Astrocyte of the spinal cord (primary cell): ENCODE data around the gene NOL12.

Experiments
- DNase-seq: peaks from one replicate; pipeline ENCODE4 v3.0.0; 2011; ENCODE audit warnings: low read depth, low spot score
- H3K4me3 ChIP-seq: 2 replicates; pipeline ENCODE4 v1.5.1; 2011; ENCODE audit warnings: low read depth, mild to moderate bottlenecking, low read length, moderate library complexity
- in situ Hi-C: cut with HindIII; loops from 2 replicates; pipeline ENCODE4 v1.10.0; 2017; ENCODE audit warnings: low sequenced_read_pairs
- TF ChIP-seq, protein P1 (sequence below): IDR thresholded peaks from 2 replicates; pipeline ENCODE4 v1.5.1; 2012; ENCODE audit warnings: low read depth, mild to moderate bottlenecking, low read length, inconsistent platforms

Gene NOL12

DNA sequence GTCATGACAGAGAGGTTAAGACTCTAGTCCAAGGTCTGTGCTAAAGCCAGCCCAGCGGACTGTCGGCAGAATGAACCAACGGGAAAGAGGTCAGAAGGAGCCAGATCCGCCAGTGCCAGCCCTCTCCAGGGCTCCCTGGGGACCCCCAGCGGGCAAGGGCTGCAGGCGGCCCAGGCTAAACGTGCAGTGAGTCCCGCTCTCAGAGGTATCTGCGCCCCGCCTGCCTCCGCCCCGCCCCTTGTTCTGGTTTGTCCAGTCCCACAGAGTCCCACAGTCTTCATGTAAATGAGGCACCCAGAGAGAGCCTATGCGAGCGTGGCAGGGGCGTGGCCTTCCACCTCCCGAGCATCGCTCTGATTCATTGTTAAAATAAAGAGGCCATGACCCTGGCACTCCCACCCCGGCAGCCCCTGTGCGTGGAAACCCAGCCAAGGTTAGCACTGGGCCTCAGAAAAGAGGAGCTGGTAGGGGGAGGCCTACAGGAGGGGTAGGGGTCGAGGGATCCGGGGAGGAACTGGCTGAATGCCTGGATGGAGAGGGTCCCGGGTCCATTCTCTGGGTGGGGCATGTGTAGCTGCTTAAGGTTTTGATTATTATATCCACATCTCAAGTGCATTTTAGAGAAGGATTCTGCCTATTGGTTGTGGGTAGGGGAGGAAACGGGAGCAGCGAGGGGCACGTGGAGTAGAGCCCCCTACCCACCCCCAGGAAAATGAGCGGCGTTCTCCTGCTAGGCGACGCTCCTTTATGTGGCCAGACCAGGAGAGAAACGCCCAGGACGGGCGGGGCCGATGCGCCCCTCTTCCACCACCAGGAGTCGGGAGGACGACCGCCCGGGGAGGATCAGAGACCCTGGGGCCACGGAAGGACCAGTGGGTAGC lies 10.8 kb downstream of the NOL12 start, which contains the start of gene TRIOBP:
Gene TRIOBP, plus strand, starts transcription at position 392 of the 881 bp plus-strand sequence. CDS start 4,318 bp downstream, outside the sequence.
- TF ChIP-seq, protein P1, sequence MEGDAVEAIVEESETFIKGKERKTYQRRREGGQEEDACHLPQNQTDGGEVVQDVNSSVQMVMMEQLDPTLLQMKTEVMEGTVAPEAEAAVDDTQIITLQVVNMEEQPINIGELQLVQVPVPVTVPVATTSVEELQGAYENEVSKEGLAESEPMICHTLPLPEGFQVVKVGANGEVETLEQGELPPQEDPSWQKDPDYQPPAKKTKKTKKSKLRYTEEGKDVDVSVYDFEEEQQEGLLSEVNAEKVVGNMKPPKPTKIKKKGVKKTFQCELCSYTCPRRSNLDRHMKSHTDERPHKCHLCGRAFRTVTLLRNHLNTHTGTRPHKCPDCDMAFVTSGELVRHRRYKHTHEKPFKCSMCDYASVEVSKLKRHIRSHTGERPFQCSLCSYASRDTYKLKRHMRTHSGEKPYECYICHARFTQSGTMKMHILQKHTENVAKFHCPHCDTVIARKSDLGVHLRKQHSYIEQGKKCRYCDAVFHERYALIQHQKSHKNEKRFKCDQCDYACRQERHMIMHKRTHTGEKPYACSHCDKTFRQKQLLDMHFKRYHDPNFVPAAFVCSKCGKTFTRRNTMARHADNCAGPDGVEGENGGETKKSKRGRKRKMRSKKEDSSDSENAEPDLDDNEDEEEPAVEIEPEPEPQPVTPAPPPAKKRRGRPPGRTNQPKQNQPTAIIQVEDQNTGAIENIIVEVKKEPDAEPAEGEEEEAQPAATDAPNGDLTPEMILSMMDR = peak; percentile 70
- in situ Hi-C loops = no loop called here
- DNase-seq = peak; percentile 95
- H3K4me3 ChIP-seq = peak within 1 kb of the TSS; percentile 46

DNA sequence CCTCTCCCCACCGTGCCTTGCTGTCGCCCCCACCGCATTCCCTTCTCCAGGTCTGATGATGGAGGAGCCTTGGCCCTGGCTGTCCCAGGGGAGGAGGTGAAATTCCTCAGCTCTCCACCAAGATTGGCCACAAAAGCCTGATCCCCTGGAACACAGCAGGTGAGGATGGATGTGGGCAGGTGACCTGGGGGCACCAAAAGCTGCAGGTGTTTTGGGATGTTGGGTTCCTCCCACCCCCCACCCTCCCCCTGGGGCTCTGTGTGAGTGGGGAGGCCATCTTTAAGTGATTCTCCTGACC lies 11.3 kb downstream of the NOL12 start:
- no peak for DNase-seq
- peak overlapping the region; percentile 46 for H3K4me3 ChIP-seq
- TF ChIP-seq, protein P1 = no peak
- in situ Hi-C loops = no loop called here

DNA sequence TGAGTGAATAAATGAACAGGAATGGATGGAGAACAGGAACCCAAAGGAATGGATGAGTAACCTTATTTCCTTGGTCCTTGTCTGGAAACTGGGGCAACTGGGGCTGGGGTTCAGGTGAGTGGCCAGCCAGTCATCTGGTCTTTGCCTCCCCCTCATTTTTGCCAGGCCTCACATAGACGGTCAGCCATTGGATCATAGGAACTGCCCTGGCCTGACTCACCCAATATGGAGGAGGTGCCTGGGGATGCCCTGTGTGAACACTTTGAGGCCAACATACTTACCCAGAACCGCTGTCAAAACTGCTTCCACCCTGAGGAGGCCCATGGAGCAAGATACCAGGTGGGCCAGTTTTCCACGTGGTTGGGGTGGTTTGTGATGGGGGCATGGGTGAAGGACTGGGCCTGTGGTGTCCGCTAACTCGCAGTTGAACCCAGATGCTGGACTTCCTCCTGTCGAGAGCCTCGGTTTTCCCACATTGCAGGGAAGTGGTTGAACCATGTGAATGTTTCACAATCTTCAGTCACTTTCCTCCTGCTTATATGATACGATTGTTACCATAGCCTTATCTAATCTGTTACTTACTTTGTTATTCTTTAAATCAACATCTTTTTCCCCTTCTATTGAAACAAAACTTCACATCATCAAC lies 15.1 kb downstream of the NOL12 start:
- no peak for DNase-seq
- TF ChIP-seq, protein P1 = no peak
- in situ Hi-C loops = no loop called here
- H3K4me3 ChIP-seq = no peak overlapping the region

DNA sequence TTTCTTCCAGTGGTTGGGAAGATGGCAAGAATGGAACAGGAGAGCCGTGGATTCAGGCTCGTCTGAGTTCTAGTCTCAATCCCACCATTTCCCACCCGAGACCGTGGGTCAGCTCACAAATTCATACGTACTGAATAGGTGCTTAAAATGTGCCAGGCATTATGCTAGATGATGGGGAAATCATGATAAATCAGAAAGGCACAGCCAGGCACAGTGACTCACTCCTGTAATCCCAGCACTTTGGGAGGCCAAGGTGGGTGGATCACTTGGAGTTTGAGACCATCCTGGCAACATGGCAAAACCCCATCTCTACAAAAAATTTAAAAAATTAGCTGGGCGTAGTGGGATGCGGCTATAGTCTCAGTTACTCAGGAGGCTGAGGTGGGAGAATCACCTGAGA lies 17.8 kb downstream of the NOL12 start:
- in situ Hi-C loops = no loop called here
- no peak for DNase-seq
- TF ChIP-seq, protein P1 = no peak
- H3K4me3 ChIP-seq = no peak overlapping the region

DNA sequence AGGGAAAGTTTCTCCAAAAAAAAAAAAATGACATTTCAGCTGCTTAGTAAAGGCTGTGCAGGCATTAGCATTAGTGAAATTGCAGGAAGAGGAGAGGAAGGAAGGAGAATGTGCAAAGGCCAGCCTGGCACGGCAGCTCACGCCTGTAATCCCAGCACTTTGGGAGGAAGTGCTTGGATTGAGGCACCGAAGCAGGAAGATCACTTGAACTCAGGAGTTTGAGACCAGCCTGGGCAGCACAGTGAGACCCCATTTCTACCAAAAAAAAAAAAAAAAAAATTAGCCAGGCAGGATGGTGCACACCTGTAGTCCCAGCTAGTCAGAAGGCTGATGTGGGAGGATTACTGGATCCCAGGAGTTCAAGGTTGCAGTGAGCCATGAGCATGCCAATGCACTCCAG lies 18.5 kb downstream of the NOL12 start:
- in situ Hi-C loops = no loop called here
- H3K4me3 ChIP-seq = no peak overlapping the region
- DNase-seq = no peak
- TF ChIP-seq, protein P1 = no peak

DNA sequence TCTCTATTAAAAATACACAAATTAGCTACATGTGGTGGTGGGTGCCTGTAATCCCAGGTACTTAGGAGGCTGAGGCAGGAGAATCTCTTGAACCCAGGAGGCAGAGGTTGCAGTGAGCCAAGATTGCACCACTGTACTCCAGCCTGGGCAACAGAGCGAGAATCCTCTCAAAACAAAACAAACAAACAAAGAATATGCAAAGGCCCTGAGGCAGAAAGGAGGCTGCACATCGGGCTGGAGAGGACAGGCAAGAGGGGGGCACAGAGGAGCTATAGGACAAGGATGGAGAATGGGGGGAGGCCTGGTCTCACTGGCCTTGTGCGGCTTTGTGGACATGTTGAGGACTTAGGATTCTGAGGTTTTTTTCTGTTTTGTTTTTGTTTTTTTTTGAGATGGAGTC lies 19.1 kb downstream of the NOL12 start:
- TF ChIP-seq, protein P1 = no peak
- in situ Hi-C loops = no loop called here
- no peak overlapping the region for H3K4me3 ChIP-seq
- no peak for DNase-seq
